Gastrocnemius medialis (tissue), 4 donors: ENCODE measurements around the gene MOXD1.

Experiments used
- CTCF ChIP-seq, 5 experiments: fragments of 450-650 bp in 3 of 5; fragments of 200-600 bp in 2 of 5; sonication (generic) in 2 of 5; IDR thresholded peaks in 4 of 5; conservative IDR thresholded peaks in 1 of 5; 1 replicate in 4 of 5; 2 replicates in 1 of 5; pipeline ENCODE4 v1.5.1; 2016 to 2019; ENCODE audit warnings: antibody characterized with exemption in 5 of 5, mild to moderate bottlenecking in 3 of 5, moderate library complexity in 3 of 5
- POLR2A ChIP-seq, 2 donors: fragments of 450-650 bp; IDR thresholded peaks; one replicate each; pipeline ENCODE4 v1.6.1; 2017; ENCODE audit warnings: antibody characterized with exemption in 2 of 2, mild to moderate bottlenecking in 2 of 2, moderate library complexity in 2 of 2

DNA sequence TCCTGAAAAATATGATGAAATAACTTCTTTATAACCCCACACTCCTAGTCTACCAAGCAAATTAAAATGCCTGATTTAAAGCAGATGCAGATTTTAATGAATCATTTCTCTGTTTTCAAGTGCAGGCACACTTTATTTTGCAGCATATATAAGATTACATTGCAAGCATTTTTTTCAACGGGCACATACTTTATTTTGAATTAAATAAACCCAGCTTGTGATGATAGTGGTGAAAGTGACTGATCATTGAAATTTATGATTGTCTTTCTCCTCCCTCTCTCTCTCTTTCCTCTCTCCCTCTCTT lies 12.2 kb upstream of the MOXD1 start:
- no peak for TF ChIP-seq CTCF (IDR thresholded peaks at IDR 0.05 in 4 of 5, conservative IDR thresholded peaks at IDR 0.05 in 1 of 5)
- no peak for TF ChIP-seq POLR2A (IDR thresholded peaks at IDR 0.05)
